HepG2 (cell line): ENCODE measurements around the gene COL4A2. TPM values are rescaled to one million over a fixed set of nuclear protein-coding genes. Genes with fewer than 3 reads are reported as not detected.

Source experiments
- ATAC-seq: fragments of 200-7000 bp; cut with Tn5 transposase; 3 replicates; pipeline ENCODE4 v1.9.1; 2020; ENCODE audit warnings: mild to moderate bottlenecking, moderate library complexity
- BruUV-seq: library from RNA; stranded (reverse); fragments of 400-500 nt; replicated peaks from 2 replicates; lab custom pipeline; 2021; lab: Mats Ljungman, UMichigan
- CTCF ChIA-PET: fragments of 300-600 bp; formaldehyde crosslinking; extraction: SDS; loops from one replicate; lab custom pipeline; 2021; ENCODE audit warnings: low total read pairs, inconsistent platforms, low intra/inter-chr PET ratio; lab: Yijun Ruan, JAX
- POLR2A ChIA-PET: fragments of 350-600 bp; sonication (Branson Sonifier 250); formaldehyde crosslinking; loops from one replicate; lab custom pipeline; 2020; ENCODE audit warnings: antibody characterized with exemption, inconsistent platforms; lab: Yijun Ruan, JAX
- DNase-seq: peaks from one replicate; pipeline ENCODE4 v3.0.0-alpha.2; 2015; ENCODE audit warnings: low spot score
- FAIRE-seq: peaks from 3 replicates; lab custom pipeline; 2011; peaks lifted over from hg19 to GRCh38; lab: Jason Lieb, UNC
- H2AFZ ChIP-seq: one replicate; pipeline ENCODE4 v1.6.1; 2011; ENCODE audit warnings: low read length, inconsistent platforms
- H3K27ac ChIP-seq: fragments of 300-600 bp; 3 replicates; pipeline ENCODE4 v1.8.0; 2011; ENCODE audit warnings: mixed run types, mild to moderate bottlenecking, mixed read lengths, low read length, inconsistent platforms; ENCODE audit not compliant: insufficient read depth; ENCODE audit errors: extremely low read length
- H3K27me3 ChIP-seq, 2 experiments: fragments of 200-600 bp in 1 of 2; 2 replicates in 1 of 2; 3 replicates in 1 of 2; pipeline versions ENCODE4 v1.6.0 to v1.8.0; 2011; ENCODE audit warnings: low read length in 2 of 2, mild to moderate bottlenecking in 2 of 2, moderate library complexity in 2 of 2, inconsistent platforms in 1 of 2; ENCODE audit not compliant: insufficient read depth in 2 of 2, control insufficient read depth in 1 of 2
- H3K36me3 ChIP-seq, 2 experiments: fragments of 200-600 bp in 1 of 2; replicated peaks in 1 of 2; 2 replicates in 1 of 2; 3 replicates in 1 of 2; pipeline versions ENCODE4 v1.5.1 to v1.8.0; 2011; ENCODE audit warnings: low read length in 2 of 2, inconsistent platforms in 1 of 2; ENCODE audit not compliant: insufficient read depth in 2 of 2, control insufficient read depth in 1 of 2
- H3K4me1 ChIP-seq: 2 replicates; pipeline ENCODE4 v1.5.1; 2012; ENCODE audit warnings: low read length, inconsistent platforms; ENCODE audit not compliant: insufficient read depth
- H3K4me2 ChIP-seq: 2 replicates; pipeline ENCODE4 v1.6.0; 2011; ENCODE audit warnings: low read depth, low read length, inconsistent platforms
- H3K4me3 ChIP-seq, 3 experiments: fragments of 200-600 bp in 1 of 3; sonication (generic), shearing (Covaris generic) in 1 of 3; replicated peaks in 1 of 3; 2 replicates each; pipeline ENCODE4 v1.5.1; 2011 to 2016; ENCODE audit warnings: low read length in 3 of 3, inconsistent platforms in 2 of 3, low read depth in 2 of 3, mild to moderate bottlenecking in 2 of 3, control low read depth in 1 of 3, mixed read lengths in 1 of 3; ENCODE audit not compliant: insufficient read depth in 1 of 3
- H3K79me2 ChIP-seq: one replicate; pipeline ENCODE4 v1.6.1; 2011; ENCODE audit warnings: low read length, inconsistent platforms; ENCODE audit not compliant: insufficient read depth
- H3K9ac ChIP-seq: 2 replicates; pipeline ENCODE4 v1.6.0; 2011; ENCODE audit warnings: mild to moderate bottlenecking, low read depth, low read length, inconsistent platforms; ENCODE audit not compliant: insufficient read depth
- H3K9me3 ChIP-seq: 2 replicates; pipeline ENCODE4 v1.5.1; 2012; ENCODE audit warnings: mild to moderate bottlenecking, low read length
- H4K20me1 ChIP-seq: 2 replicates; pipeline ENCODE4 v1.6.0; 2011; ENCODE audit warnings: inconsistent platforms, mild to moderate bottlenecking, low read length, moderate library complexity; ENCODE audit not compliant: insufficient read depth
- CEBPG ChIP-seq: IDR thresholded peaks from 2 replicates; pipeline ENCODE4 v1.6.1; 2016
- ETV6 ChIP-seq: sonication (generic); formaldehyde crosslinking; conservative IDR thresholded peaks from 2 replicates; pipeline ENCODE4 v1.4.0; 2020; ENCODE audit warnings: missing genetic modification reagents
- MNT ChIP-seq: fragments of 450-650 bp; IDR thresholded peaks from 2 replicates; pipeline ENCODE4 v1.6.1; 2016
- SMARCE1 ChIP-seq: fragments of 450-650 bp; IDR thresholded peaks from 2 replicates; pipeline ENCODE4 v1.6.1; 2017; ENCODE audit warnings: borderline replicate concordance
- ZNF276 ChIP-seq: sonication (generic); formaldehyde crosslinking; IDR thresholded peaks from 2 replicates; pipeline ENCODE4 v1.4.0; 2020; ENCODE audit warnings: mild to moderate bottlenecking, low read depth, missing genetic modification reagents
- ZNF30 ChIP-seq: sonication (generic); formaldehyde crosslinking; IDR thresholded peaks from 2 replicates; pipeline ENCODE4 v1.5.0; 2020; ENCODE audit warnings: mild to moderate bottlenecking, missing genetic modification reagents
- ZNF496 ChIP-seq: sonication (generic); formaldehyde crosslinking; IDR thresholded peaks from 2 replicates; pipeline ENCODE4 v1.8.1; 2023; ENCODE audit warnings: mild to moderate bottlenecking, moderate library complexity, missing genetic modification reagents; ENCODE audit not compliant: insufficient replicate concordance
- WGBS: methylation state at CpG from one replicate; pipeline ENCODE4 v1.1.6; 2017; ENCODE audit warnings: low lambda C conversion rate; 5-methylcytosine and 5-hydroxymethylcytosine counted together
- in situ Hi-C: cut with HindIII; loops from 2 replicates; pipeline ENCODE4 v1.10.0; 2017; ENCODE audit warnings: low pct_unique_long_range_greater_than_20kb; ENCODE audit not compliant: extremely low pct_ligation_motif_present
- intact Hi-C: fragments of 100-400 bp; cut with micrococcal nuclease; formaldehyde crosslinking; loops from one replicate; pipeline ENCODE4 v1.10.0; 2022; ENCODE audit not compliant: unreplicated experiment
- polyA plus RNA-seq, 8 experiments: library from polyadenylated mRNA; depleted of rRNA in 3 of 8; stranded (reverse) in 7 of 8; unstranded in 1 of 8; fragments of >200 nt; fragmentation: Illumina TruSeq in 4 of 8; extraction: Trizol in 4 of 8; gene quantifications; 2 replicates each; pipeline versions ENCODE4 v1.2.1 to v1.2.3, GENCODE V29; 2011 to 2016; ENCODE audit warnings: low read depth in 4 of 8, missing spikeins in 1 of 8, mixed read lengths in 1 of 8; ENCODE audit not compliant: insufficient read depth in 1 of 8
- total RNA-seq, 5 experiments: library from RNA; depleted of rRNA; stranded (reverse); fragments of >200 nt; fragmentation: Illumina TruSeq; extraction: Trizol; gene quantifications; 2 replicates each; pipeline ENCODE4 v1.2.3, GENCODE V29; 2016; ENCODE audit warnings: low read depth in 1 of 5

COL4A2 gene
- total and polyA plus RNA-seq, 2 of the 13 experiments (the other 11 are each of a cell fraction or from before 2014, with no cell fraction given) = 0.22 to 1.9 TPM

GRCh38 chr13:110408286-110408685, 101.2 kb downstream of the COL4A2 start:
- Histone ChIP-seq H3K27ac (no peak overlapping the region), H3K4me3 (no peak overlapping the region), H3K4me2 (no peak overlapping the region), H3K4me1 (no peaks in the 10 kb centered on the region), H3K36me3 (no peaks in the 10 kb centered on the region), H3K79me2 (no peaks in the 10 kb centered on the region), H4K20me1 (no peaks in the 10 kb centered on the region), H3K27me3 (peaks cover 4 to 40% of the 10 kb centered on the region in 2 experiments), H2AFZ (no peak overlapping the region), H3K9me3 (no peaks in the 10 kb centered on the region), H3K9ac (no peak overlapping the region)
- TF ChIP-seq ZNF496 (CRISPR knock-in tag) = no peak
- TF ChIP-seq SMARCE1 = no peak
- no peak for TF ChIP-seq ZNF30 (CRISPR knock-in tag)
- no peak for TF ChIP-seq ZNF276 (CRISPR knock-in tag)
- TF ChIP-seq MNT = no peak
- no peak for TF ChIP-seq CEBPG (CRISPR knock-in tag)
- TF ChIP-seq ETV6 (CRISPR knock-in tag) = no peak
- intact Hi-C loops (no loop called here), in situ Hi-C loops (loop anchor here (25.0 kb wide), 1 partner anchor 1446 kb away; no protein-coding TSS in a partner anchor)
- POLR2A ChIA-PET = no interaction called here
- WGBS = 67% methylated on average over 8 of the region's 12 CpGs
- FAIRE-seq = no peak
- no TSS peak for BruUV-seq
- no peak for ATAC-seq
- no peak for DNase-seq
- CTCF ChIA-PET = no interaction called here
